HL-60 (cell line): ENCODE measurements around the gene NUAK2.

Experiments
- DNase-seq, 2 experiments: peaks; one replicate each; pipeline ENCODE4 v3.0.0-alpha.2; 2010 to 2020; ENCODE audit warnings: low read depth in 1 of 2, low spot score in 1 of 2
- H3K27ac ChIP-seq: fragments of 250-450 bp; sonication (Bioruptor Pico); replicated peaks from 2 replicates; pipeline ENCODE4 v1.5.1; 2020; ENCODE audit warnings: mild to moderate bottlenecking, moderate library complexity
- H3K27me3 ChIP-seq: fragments of 250-450 bp; sonication (Bioruptor Pico); 2 replicates; pipeline ENCODE4 v1.5.1; 2021; ENCODE audit warnings: mild to moderate bottlenecking, moderate library complexity; ENCODE audit not compliant: insufficient read depth, poor library complexity, severe bottlenecking
- H3K4me3 ChIP-seq: replicated peaks from 2 replicates; pipeline ENCODE4 v1.5.1; 2011; ENCODE audit warnings: mild to moderate bottlenecking, control low read depth, low read length; ENCODE audit not compliant: insufficient read depth
- GABPA ChIP-seq: IDR thresholded peaks from 2 replicates; pipeline ENCODE4 v1.6.1; 2012; ENCODE audit warnings: low read depth
- POLR2AphosphoS5 ChIP-seq: IDR thresholded peaks from 2 replicates; pipeline ENCODE4 v1.6.1; 2012; ENCODE audit warnings: low read depth
- SPI1 ChIP-seq: IDR thresholded peaks from 2 replicates; pipeline ENCODE4 v1.6.1; 2012; ENCODE audit warnings: low read depth, mild to moderate bottlenecking, borderline replicate concordance
- long read RNA-seq: library from polyadenylated mRNA; unstranded; transcript quantifications from one replicate; pipeline ENCODE4 v2.0.0, GENCODE V29; 2020
- TF ChIP-seq, protein P1 (sequence below): IDR thresholded peaks from 2 replicates; pipeline ENCODE4 v1.6.1; 2012; ENCODE audit warnings: low read depth; ENCODE audit not compliant: insufficient replicate concordance
- TF ChIP-seq, protein P2 (sequence below): IDR thresholded peaks from one replicate; pipeline ENCODE4 v1.5.1; 2011; ENCODE audit warnings: low read length, control low read depth, inconsistent platforms; ENCODE audit not compliant: insufficient read depth

Gene NUAK2
- long read RNA-seq, result 0 reads

DNA sequence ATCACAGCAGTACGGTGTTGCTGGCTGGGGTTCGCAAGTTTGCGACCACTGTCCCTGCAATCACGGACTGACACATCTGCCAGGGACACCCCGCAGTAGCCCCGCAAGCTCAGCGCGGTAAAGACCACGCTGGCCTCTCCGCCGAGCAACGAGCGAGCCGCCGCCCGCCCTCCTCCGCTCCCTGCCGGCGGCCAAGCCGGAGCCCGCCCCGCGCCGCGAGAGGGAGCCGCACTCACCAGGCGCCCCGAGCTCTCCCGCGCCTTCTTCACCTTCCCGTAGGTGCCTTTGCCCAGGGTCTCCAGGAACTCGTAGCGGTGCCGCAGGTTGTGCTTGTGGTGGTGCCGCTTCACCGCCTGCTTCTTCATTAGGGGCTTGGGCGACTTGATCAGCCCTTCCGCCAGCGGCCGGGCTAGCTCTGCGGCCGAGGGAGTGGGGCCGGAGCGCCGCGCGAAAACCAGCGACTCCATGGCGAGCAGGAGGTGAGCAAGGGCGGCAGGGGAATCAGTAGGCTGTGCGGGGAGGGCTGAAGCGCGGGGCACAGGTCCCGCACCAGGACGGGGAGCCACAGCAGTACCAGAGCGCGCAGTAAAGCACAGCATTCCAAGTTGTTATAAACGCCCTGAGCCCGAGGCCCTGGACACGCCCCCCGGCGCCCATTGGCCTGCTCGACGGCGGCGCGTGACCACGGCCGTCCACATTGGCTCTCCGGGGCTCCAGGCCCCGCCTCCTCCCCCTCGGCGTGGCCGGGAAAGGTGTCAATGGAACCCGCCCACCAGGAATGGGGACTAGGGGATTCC, at the start of gene NUAK2:
Gene NUAK2 (minus strand): TSS at position 584 of the 797 bp plus-strand sequence. CDS start 117 bp downstream, at position 467.
- H3K27me3 ChIP-seq, result peaks cover 18% of the 10 kb centered on the region
- H3K27ac ChIP-seq, result no peak within 1 kb of the TSS
- TF ChIP-seq, protein P1, sequence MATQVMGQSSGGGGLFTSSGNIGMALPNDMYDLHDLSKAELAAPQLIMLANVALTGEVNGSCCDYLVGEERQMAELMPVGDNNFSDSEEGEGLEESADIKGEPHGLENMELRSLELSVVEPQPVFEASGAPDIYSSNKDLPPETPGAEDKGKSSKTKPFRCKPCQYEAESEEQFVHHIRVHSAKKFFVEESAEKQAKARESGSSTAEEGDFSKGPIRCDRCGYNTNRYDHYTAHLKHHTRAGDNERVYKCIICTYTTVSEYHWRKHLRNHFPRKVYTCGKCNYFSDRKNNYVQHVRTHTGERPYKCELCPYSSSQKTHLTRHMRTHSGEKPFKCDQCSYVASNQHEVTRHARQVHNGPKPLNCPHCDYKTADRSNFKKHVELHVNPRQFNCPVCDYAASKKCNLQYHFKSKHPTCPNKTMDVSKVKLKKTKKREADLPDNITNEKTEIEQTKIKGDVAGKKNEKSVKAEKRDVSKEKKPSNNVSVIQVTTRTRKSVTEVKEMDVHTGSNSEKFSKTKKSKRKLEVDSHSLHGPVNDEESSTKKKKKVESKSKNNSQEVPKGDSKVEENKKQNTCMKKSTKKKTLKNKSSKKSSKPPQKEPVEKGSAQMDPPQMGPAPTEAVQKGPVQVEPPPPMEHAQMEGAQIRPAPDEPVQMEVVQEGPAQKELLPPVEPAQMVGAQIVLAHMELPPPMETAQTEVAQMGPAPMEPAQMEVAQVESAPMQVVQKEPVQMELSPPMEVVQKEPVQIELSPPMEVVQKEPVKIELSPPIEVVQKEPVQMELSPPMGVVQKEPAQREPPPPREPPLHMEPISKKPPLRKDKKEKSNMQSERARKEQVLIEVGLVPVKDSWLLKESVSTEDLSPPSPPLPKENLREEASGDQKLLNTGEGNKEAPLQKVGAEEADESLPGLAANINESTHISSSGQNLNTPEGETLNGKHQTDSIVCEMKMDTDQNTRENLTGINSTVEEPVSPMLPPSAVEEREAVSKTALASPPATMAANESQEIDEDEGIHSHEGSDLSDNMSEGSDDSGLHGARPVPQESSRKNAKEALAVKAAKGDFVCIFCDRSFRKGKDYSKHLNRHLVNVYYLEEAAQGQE, result no peak
- no peak for TF ChIP-seq POLR2AphosphoS5
- TF ChIP-seq, protein P2, sequence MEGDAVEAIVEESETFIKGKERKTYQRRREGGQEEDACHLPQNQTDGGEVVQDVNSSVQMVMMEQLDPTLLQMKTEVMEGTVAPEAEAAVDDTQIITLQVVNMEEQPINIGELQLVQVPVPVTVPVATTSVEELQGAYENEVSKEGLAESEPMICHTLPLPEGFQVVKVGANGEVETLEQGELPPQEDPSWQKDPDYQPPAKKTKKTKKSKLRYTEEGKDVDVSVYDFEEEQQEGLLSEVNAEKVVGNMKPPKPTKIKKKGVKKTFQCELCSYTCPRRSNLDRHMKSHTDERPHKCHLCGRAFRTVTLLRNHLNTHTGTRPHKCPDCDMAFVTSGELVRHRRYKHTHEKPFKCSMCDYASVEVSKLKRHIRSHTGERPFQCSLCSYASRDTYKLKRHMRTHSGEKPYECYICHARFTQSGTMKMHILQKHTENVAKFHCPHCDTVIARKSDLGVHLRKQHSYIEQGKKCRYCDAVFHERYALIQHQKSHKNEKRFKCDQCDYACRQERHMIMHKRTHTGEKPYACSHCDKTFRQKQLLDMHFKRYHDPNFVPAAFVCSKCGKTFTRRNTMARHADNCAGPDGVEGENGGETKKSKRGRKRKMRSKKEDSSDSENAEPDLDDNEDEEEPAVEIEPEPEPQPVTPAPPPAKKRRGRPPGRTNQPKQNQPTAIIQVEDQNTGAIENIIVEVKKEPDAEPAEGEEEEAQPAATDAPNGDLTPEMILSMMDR, result no peak
- no peak for TF ChIP-seq GABPA
- peak; percentile 23 to 55 for DNase-seq
- peak within 1 kb of the TSS; percentile 37 for H3K4me3 ChIP-seq

DNA sequence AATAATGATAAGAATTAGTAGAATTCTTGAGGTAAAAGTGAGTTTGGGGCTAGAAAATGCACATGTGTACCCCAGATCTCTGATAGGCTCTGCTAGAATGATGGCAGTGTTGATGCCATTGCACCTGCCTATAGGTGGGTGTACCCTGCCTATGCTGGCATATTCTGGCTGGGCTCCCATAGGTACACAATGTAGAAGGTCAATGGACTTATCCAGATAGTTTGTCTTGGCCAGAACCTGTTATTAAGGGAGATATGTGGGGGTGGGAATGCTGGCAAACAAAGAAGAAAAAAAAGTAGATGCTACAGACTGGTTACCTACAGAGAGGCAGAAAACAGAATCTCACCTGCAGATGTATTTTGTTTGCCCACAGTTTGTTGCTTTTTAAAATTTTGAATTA, 49.2 kb upstream of the NUAK2 start:
- Histone ChIP-seq H3K4me3 (no peak overlapping the region), H3K27ac (no peak overlapping the region), H3K27me3 (peaks cover 16% of the 10 kb centered on the region)
- TF ChIP-seq GABPA (no peak), SPI1 (no peak), POLR2AphosphoS5 (no peak)
- TF ChIP-seq, protein P1, result no peak
- TF ChIP-seq, protein P2, result no peak
- no peak for DNase-seq

DNA sequence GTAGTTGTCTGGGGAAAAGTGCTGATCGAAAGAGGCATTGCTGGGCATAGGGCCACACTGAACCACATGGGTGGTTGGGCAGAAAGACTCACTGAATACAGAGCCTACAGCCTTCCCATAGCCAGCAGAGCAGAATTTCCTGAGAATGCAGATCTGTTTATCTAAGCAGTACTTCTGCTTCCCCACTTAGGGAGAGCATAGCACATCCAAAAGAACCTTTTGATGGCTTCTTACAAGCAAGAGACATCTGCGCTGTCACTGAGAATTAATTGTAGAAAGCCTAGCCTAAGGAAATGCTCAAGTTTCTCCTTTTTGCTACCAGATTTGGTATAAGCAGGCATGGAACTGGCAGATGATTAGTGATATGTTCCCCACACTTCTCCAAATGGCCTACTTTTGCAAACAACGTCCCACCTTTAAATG, 48.2 kb upstream of the NUAK2 start:
- TF ChIP-seq GABPA (no peak), POLR2AphosphoS5 (no peak), SPI1 (no peak)
- TF ChIP-seq, protein P2, result no peak
- TF ChIP-seq, protein P1, result no peak
- H3K4me3 ChIP-seq, result no peak overlapping the region
- peaks cover 20% of the 10 kb centered on the region for H3K27me3 ChIP-seq
- DNase-seq, result no peak
- no peak overlapping the region for H3K27ac ChIP-seq
